Endothelial cell of umbilical vein (primary cell): ENCODE results near the gene ZDHHC14. TPM values are rescaled to one million over a fixed set of nuclear protein-coding genes. Genes with fewer than 3 reads are reported as not detected.

ENCODE experiments used
- BruUV-seq: library from RNA; stranded (reverse); fragments of 400-500 nt; replicated peaks from 2 replicates; lab custom pipeline; 2021; lab: Mats Ljungman, UMichigan
- CTCF ChIA-PET: fragments of 300-600, 350-600 bp; sonication (Branson Sonifier 250); formaldehyde crosslinking; loops from one replicate; lab custom pipeline; 2021; ENCODE audit warnings: antibody characterized with exemption, inconsistent platforms; lab: Charles Lee
- POLR2A ChIA-PET: fragments of 300-600, 350-600 bp; sonication (Branson Sonifier 250); formaldehyde crosslinking; loops from one replicate; lab custom pipeline; 2021; ENCODE audit warnings: antibody characterized with exemption, inconsistent platforms; lab: Charles Lee
- DNase-seq: peaks from one replicate; pipeline ENCODE4 v3.0.0-alpha.2; 2011; ENCODE audit warnings: low read depth, low spot score
- FAIRE-seq: peaks from 2 replicates; lab custom pipeline; 2011; peaks lifted over from hg19 to GRCh38; lab: Jason Lieb, UNC
- H2AFZ ChIP-seq: 2 replicates; pipeline ENCODE4 v1.6.0; 2012; ENCODE audit warnings: low read depth, low read length, control low read depth, inconsistent platforms
- H3K27ac ChIP-seq: 2 replicates; pipeline ENCODE4 v1.5.1; 2011; ENCODE audit warnings: low read depth, mild to moderate bottlenecking, control low read depth, low read length, moderate library complexity; ENCODE audit not compliant: insufficient read depth
- H3K27me3 ChIP-seq, 2 experiments: 2 replicates each; pipeline versions ENCODE4 v1.6.0 to v1.6.1; 2011; ENCODE audit warnings: low read length in 2 of 2, mixed read lengths in 1 of 2; ENCODE audit not compliant: control insufficient read depth in 2 of 2, insufficient read depth in 2 of 2
- H3K36me3 ChIP-seq, 2 experiments: 2 replicates in 1 of 2; 3 replicates in 1 of 2; pipeline ENCODE4 v1.5.1; 2011; ENCODE audit warnings: low read length in 2 of 2, mild to moderate bottlenecking in 1 of 2, moderate library complexity in 1 of 2; ENCODE audit not compliant: control insufficient read depth in 2 of 2, insufficient read depth in 2 of 2; ENCODE audit errors: extremely low read depth in 1 of 2
- H3K4me1 ChIP-seq: 3 replicates; pipeline ENCODE4 v1.5.1; 2011; ENCODE audit warnings: mild to moderate bottlenecking, low read length; ENCODE audit not compliant: control insufficient read depth, insufficient read depth; ENCODE audit errors: extremely low read depth
- H3K4me2 ChIP-seq: 2 replicates; pipeline ENCODE4 v1.6.1; 2011; ENCODE audit warnings: low read length, control low read depth, mixed read lengths; ENCODE audit not compliant: insufficient read depth
- H3K4me3 ChIP-seq, 3 experiments: fragments of 200-600 bp in 1 of 3; sonication (generic), shearing (Covaris generic) in 1 of 3; replicated peaks in 1 of 3; 2 replicates each; pipeline ENCODE4 v1.5.1; 2011 to 2016; ENCODE audit warnings: control low read depth in 3 of 3, low read length in 3 of 3, mild to moderate bottlenecking in 2 of 3, inconsistent platforms in 1 of 3, low read depth in 1 of 3, moderate library complexity in 1 of 3; ENCODE audit not compliant: insufficient read depth in 1 of 3
- H3K79me2 ChIP-seq: 2 replicates; pipeline ENCODE4 v1.6.0; 2012; ENCODE audit warnings: low read length, inconsistent platforms; ENCODE audit not compliant: control insufficient read depth, insufficient read depth
- H3K9ac ChIP-seq: replicated peaks from 2 replicates; pipeline ENCODE3; 2011; ENCODE audit warnings: low read length, control low read depth; ENCODE audit not compliant: insufficient read depth; ENCODE audit errors: extremely low read depth
- H3K9me1 ChIP-seq: replicated peaks from 3 replicates; pipeline ENCODE4 v1.6.0; 2011; ENCODE audit warnings: mild to moderate bottlenecking, low read length; ENCODE audit not compliant: control insufficient read depth, insufficient read depth; ENCODE audit errors: extremely low read depth
- H3K9me3 ChIP-seq: replicated peaks from 2 replicates; pipeline ENCODE4 v1.5.1; 2012; ENCODE audit warnings: low read length, inconsistent platforms; ENCODE audit not compliant: control insufficient read depth, insufficient read depth
- H4K20me1 ChIP-seq: replicated peaks from 2 replicates; pipeline ENCODE3; 2011; ENCODE audit warnings: mild to moderate bottlenecking, low read length; ENCODE audit not compliant: control insufficient read depth, insufficient read depth; ENCODE audit errors: extremely low read depth
- CTCF ChIP-seq, 2 donors: IDR thresholded peaks; 1 replicate in 1 of 2; 2 replicates in 1 of 2; pipeline ENCODE4 v1.5.1; 2011; ENCODE audit warnings: low read length in 2 of 2, mild to moderate bottlenecking in 2 of 2, moderate library complexity in 2 of 2, control low read depth in 1 of 2, inconsistent platforms in 1 of 2, low read depth in 1 of 2; ENCODE audit not compliant: insufficient read depth in 1 of 2; ENCODE audit errors: extremely low read depth in 1 of 2
- EZH2 ChIP-seq: IDR thresholded peaks from 2 replicates; pipeline ENCODE4 v1.6.1; 2012; ENCODE audit warnings: borderline replicate concordance, low read depth, mild to moderate bottlenecking, moderate library complexity, low read length, inconsistent platforms; ENCODE audit not compliant: severe bottlenecking
- FOS ChIP-seq: IDR thresholded peaks from 2 replicates; pipeline ENCODE4 v1.6.1; 2011; ENCODE audit warnings: mild to moderate bottlenecking, low read length, moderate library complexity, borderline replicate concordance; ENCODE audit not compliant: insufficient read depth
- GATA2 ChIP-seq: IDR thresholded peaks from 2 replicates; pipeline ENCODE4 v1.7.0; 2011; ENCODE audit warnings: low read depth, mild to moderate bottlenecking, moderate library complexity, mixed read lengths, low read length; ENCODE audit not compliant: insufficient read length, insufficient read depth
- JUN ChIP-seq: IDR thresholded peaks from 2 replicates; pipeline ENCODE4 v1.6.1; 2011; ENCODE audit warnings: borderline replicate concordance, low read depth; ENCODE audit not compliant: insufficient read length, insufficient read depth
- MAX ChIP-seq: IDR thresholded peaks from 2 replicates; pipeline ENCODE4 v1.6.1; 2011; ENCODE audit not compliant: insufficient read depth, insufficient read length
- MYC ChIP-seq: IDR thresholded peaks from one replicate; pipeline ENCODE4 v1.6.1; 2011; ENCODE audit warnings: mild to moderate bottlenecking, low read depth, low read length
- POLR2A ChIP-seq: IDR thresholded peaks from 2 replicates; pipeline ENCODE4 v1.6.1; 2012; ENCODE audit warnings: low read depth, mild to moderate bottlenecking, control low read depth, low read length
- POLR2AphosphoS5 ChIP-seq: IDR thresholded peaks from 2 replicates; pipeline ENCODE4 v1.6.1; 2012; ENCODE audit warnings: low read depth, mild to moderate bottlenecking, control low read depth, low read length, moderate library complexity; ENCODE audit not compliant: insufficient read depth
- dilution Hi-C: fragments of 300-500 bp; cut with MboI; formaldehyde crosslinking; loops from one replicate; pipeline ENCODE4 v1.15.0; 2019; ENCODE audit warnings: low sequenced_read_pairs; ENCODE audit not compliant: extremely low pct_ligation_motif_present
- intact Hi-C: fragments of 100-400 bp; cut with micrococcal nuclease; formaldehyde crosslinking; loops from one replicate; pipeline ENCODE4 v1.10.0; 2022
- polyA plus RNA-seq, 4 experiments: library from polyadenylated mRNA; depleted of rRNA in 3 of 4; stranded (reverse) in 3 of 4; unstranded in 1 of 4; fragments of >200 nt; gene quantifications; 2 replicates each; pipeline versions ENCODE4 v1.2.1 to v1.2.3, GENCODE V29; 2011 to 2012; ENCODE audit warnings: missing spikeins in 1 of 4
- total RNA-seq: library from RNA; stranded (reverse); gene quantifications from 2 replicates; pipeline ENCODE4 v1.2.3, GENCODE V29; 2021

The ZDHHC14 gene
- total and polyA plus RNA-seq, 2 donors (not counting 3 experiments of a cell fraction or from before 2014, with no cell fraction given): 23.0 to 25.6 TPM

- no TSS peak for BruUV-seq
- Histone ChIP-seq H3K36me3 (no peaks in the 10 kb centered on the region), H2AFZ (no peak overlapping the region), H3K9me1 (no peaks in the 10 kb centered on the region), H3K27ac (no peak overlapping the region), H3K27me3 (no peaks in the 10 kb centered on the region), H3K4me3 (no peak overlapping the region), H3K9ac (no peak overlapping the region), H3K79me2 (no peaks in the 10 kb centered on the region), H3K9me3 (no peaks in the 10 kb centered on the region), H4K20me1 (no peaks in the 10 kb centered on the region), H3K4me2 (no peak overlapping the region), H3K4me1 (peaks cover 12% of the 10 kb centered on the region)
- no peak for DNase-seq
- no peak for TF ChIP-seq CTCF (IDR thresholded peaks at IDR 0.05; ENCODE audit: extremely low read depth in 1 of 2, insufficient read depth in 1 of 2, low read depth in 1 of 2, low read length in 2 of 2)
- TF ChIP-seq JUN: no peak
- TF ChIP-seq POLR2A: no peak
- no peak for TF ChIP-seq FOS
- TF ChIP-seq MYC: no peak
- no peak for FAIRE-seq
- ChIA-PET CTCF (no interaction called here), POLR2A (no interaction called here)
- intact Hi-C loops: no loop called here
- dilution Hi-C loops: no loop called here
These were observed 204.5 kb downstream of the ZDHHC14 start for GRCh38 chr6:157585274-157586087.

DNA sequence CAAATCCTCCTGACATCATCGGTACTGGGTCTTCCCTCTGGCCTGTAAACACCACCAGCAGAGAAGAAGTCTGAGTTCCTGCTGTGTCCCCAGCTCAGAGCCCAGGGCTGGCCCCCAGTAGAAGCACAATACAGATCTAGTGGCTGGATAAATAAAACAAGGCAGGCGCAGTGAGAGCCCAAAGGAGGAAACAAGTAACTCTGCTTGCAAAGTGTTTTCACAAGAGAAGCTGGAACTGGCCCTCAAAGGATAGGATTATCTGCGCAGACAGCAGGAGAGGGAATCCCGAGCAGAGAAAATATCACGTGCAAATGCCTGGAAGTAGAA, 205.1 kb downstream of the ZDHHC14 start:
- Histone ChIP-seq H3K36me3 (no peaks in the 10 kb centered on the region), H3K4me2 (no peak overlapping the region), H3K9me3 (no peaks in the 10 kb centered on the region), H3K9ac (no peak overlapping the region), H3K4me3 (no peak overlapping the region), H4K20me1 (no peaks in the 10 kb centered on the region), H3K27me3 (no peaks in the 10 kb centered on the region), H2AFZ (no peak overlapping the region), H3K27ac (no peak overlapping the region), H3K9me1 (no peaks in the 10 kb centered on the region), H3K79me2 (no peaks in the 10 kb centered on the region), H3K4me1 (peaks cover 8% of the 10 kb centered on the region)
- no peak for TF ChIP-seq GATA2
- no peak for TF ChIP-seq FOS
- TF ChIP-seq JUN: no peak
- no peak for TF ChIP-seq POLR2A
- no peak for TF ChIP-seq POLR2AphosphoS5
- TF ChIP-seq MYC: no peak
- no peak for TF ChIP-seq EZH2
- TF ChIP-seq MAX: no peak
- no peak for TF ChIP-seq CTCF (IDR thresholded peaks at IDR 0.05; ENCODE audit: extremely low read depth in 1 of 2, insufficient read depth in 1 of 2, low read depth in 1 of 2, low read length in 2 of 2)
- no TSS peak for BruUV-seq
- dilution Hi-C loops: no loop called here
- ChIA-PET POLR2A (no interaction called here), CTCF (no interaction called here)
- no peak for DNase-seq
- FAIRE-seq: no peak
- intact Hi-C loops: no loop called here
